Fibroblast of the conjunctiva (primary cell): ENCODE data around the gene MBNL1.

Experiments used
- DNase-seq: peaks from one replicate; pipeline ENCODE4 v3.0.0-alpha.2; 2010; ENCODE audit warnings: low read depth

Gene MBNL1

GRCh38 chr3:152276681-152277080 is 8.0 kb downstream of the MBNL1 start:
- DNase-seq = no peak

GRCh38 chr3:152277198-152277597 is 8.5 kb downstream of the MBNL1 start:
- DNase-seq = no peak

GRCh38 chr3:152278756-152279427 is 10.2 kb downstream of the MBNL1 start:
- no peak for DNase-seq

- DNase-seq = no peak
These were observed 10.8 kb downstream of the MBNL1 start for GRCh38 chr3:152279479-152279878.

GRCh38 chr3:152280539-152280938 is 11.8 kb downstream of the MBNL1 start:
- DNase-seq = no peak

GRCh38 chr3:152281133-152281713 is 12.5 kb downstream of the MBNL1 start:
- DNase-seq = no peak

GRCh38 chr3:152282813-152283212 is 14.1 kb downstream of the MBNL1 start:
- DNase-seq = no peak

- no peak for DNase-seq
These were observed 15.0 kb downstream of the MBNL1 start for GRCh38 chr3:152283492-152284381.

- DNase-seq = no peak
These were observed 16.2 kb downstream of the MBNL1 start for GRCh38 chr3:152284906-152285305.

GRCh38 chr3:152285509-152285908 is 16.8 kb downstream of the MBNL1 start:
- DNase-seq = no peak

GRCh38 chr3:152287898-152288576 is 19.3 kb downstream of the MBNL1 start:
- DNase-seq = no peak

GRCh38 chr3:152288681-152289080 is 20.0 kb downstream of the MBNL1 start:
- DNase-seq = no peak

GRCh38 chr3:152289708-152290107 is 21.0 kb downstream of the MBNL1 start:
- no peak for DNase-seq

GRCh38 chr3:152290374-152290773 is 21.6 kb downstream of the MBNL1 start:
- DNase-seq = no peak

- DNase-seq = no peak
These were observed 22.5 kb downstream of the MBNL1 start for GRCh38 chr3:152291238-152291637.

- no peak for DNase-seq
These were observed 22.9 kb downstream of the MBNL1 start for GRCh38 chr3:152291649-152292066.

GRCh38 chr3:152292366-152292765 is 23.6 kb downstream of the MBNL1 start:
- DNase-seq = no peak

- DNase-seq = no peak
These were observed 24.7 kb downstream of the MBNL1 start for GRCh38 chr3:152293347-152294006.

GRCh38 chr3:152295344-152295743 is 26.6 kb downstream of the MBNL1 start:
- no peak for DNase-seq

GRCh38 chr3:152295806-152296205 is 27.1 kb downstream of the MBNL1 start:
- DNase-seq = no peak

- DNase-seq = no peak
These were observed 27.7 kb downstream of the MBNL1 start for GRCh38 chr3:152296382-152296781.

GRCh38 chr3:152296971-152297370 is 28.2 kb downstream of the MBNL1 start:
- no peak for DNase-seq
